ENCODE data around the gene TFF2.
A peak's percentile ranks its signal among the peaks of the same experiment; 100 is the strongest.

The TFF2 gene

GRCh38 chr21:42317826-42318746 is 32.7 kb downstream of the TFF2 start:
- no peak for DNase-seq

GRCh38 chr21:42317341-42317741 is 33.5 kb downstream of the TFF2 start:
- no peak for DNase-seq

- no peak for DNase-seq
These were observed 33.9 kb downstream of the TFF2 start for GRCh38 chr21:42316891-42317290.

- DNase-seq = no peak
These were observed 35.4 kb downstream of the TFF2 start, which contains the start of gene TFF3 for GRCh38 chr21:42315296-42315891. TFF3 (minus strand) TSS chr21:42315409; CDS start chr21:42315374, 35 bp downstream.

GRCh38 chr21:42314616-42315295 is 36.0 kb downstream of the TFF2 start:
- DNase-seq = no peak

GRCh38 chr21:42313501-42313969 is 37.3 kb downstream of the TFF2 start:
- DNase-seq = no peak

- no peak for DNase-seq
These were observed 38.1 kb downstream of the TFF2 start for GRCh38 chr21:42312626-42313104.

GRCh38 chr21:42311816-42312625 is 38.8 kb downstream of the TFF2 start:
- DNase-seq = no peak

GRCh38 chr21:42311160-42311559 is 39.6 kb downstream of the TFF2 start:
- DNase-seq = no peak

GRCh38 chr21:42310411-42311001 is 40.3 kb downstream of the TFF2 start:
- DNase-seq = no peak

GRCh38 chr21:42309753-42310213 is 41.0 kb downstream of the TFF2 start:
- peak; percentile 65 for DNase-seq

GRCh38 chr21:42308914-42309752 is 41.7 kb downstream of the TFF2 start:
- no peak for DNase-seq

- DNase-seq = no peak
These were observed 42.5 kb downstream of the TFF2 start for GRCh38 chr21:42308161-42308913.

- no peak for DNase-seq
These were observed 43.7 kb downstream of the TFF2 start for GRCh38 chr21:42307106-42307505.

GRCh38 chr21:42306366-42307035 is 44.3 kb downstream of the TFF2 start:
- no peak for DNase-seq

- no peak for DNase-seq
These were observed 45.1 kb downstream of the TFF2 start for GRCh38 chr21:42305707-42306147.

GRCh38 chr21:42304556-42305454 is 46.0 kb downstream of the TFF2 start:
- DNase-seq = no peak

- DNase-seq = no peak
These were observed 47.4 kb downstream of the TFF2 start for GRCh38 chr21:42303443-42303842.
